GM21825 (cell line): ENCODE results near the gene RGPD6.
"Not testable (repeated sequence)": the region's sequence is repeated elsewhere in the genome, so short reads cannot be mapped to it uniquely, and the experiment has no call there.

Experiments used
- ATAC-seq: cut with Tn5 transposase; IDR thresholded peaks from one replicate; pipeline ENCODE4 v1.9.1; 2021; ENCODE audit warnings: mild to moderate bottlenecking, moderate library complexity; ENCODE audit not compliant: unreplicated experiment

Gene RGPD6

GRCh38 chr2:110576763-110577416, at the start of gene RGPD6:
Gene RGPD6 (minus strand): TSS chr2:110577222. CDS start chr2:110577024, 198 bp downstream.
- ATAC-seq = peak; percentile 99

GRCh38 chr2:110619326-110619939, 42.4 kb upstream of the RGPD6 start:
- not testable (repeated sequence) for ATAC-seq

DNA sequence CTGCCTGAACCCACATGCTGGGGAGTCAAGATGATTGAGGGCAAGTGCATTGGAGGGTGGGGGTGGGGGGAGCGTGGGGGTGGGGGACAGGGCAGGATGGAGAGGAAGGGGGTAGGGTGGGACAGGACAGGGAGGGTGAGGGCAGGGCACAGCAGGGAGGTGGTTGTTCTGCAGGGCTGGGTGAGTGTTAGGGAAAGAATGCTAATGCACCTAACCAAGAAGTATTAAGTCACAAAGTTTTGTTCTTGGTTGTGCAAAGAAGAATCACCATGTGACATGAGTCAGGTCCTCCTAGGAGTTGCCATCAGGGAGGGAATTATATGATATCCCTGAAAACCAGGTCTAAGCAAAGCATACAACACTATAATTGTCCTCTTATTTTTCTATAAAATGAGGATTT, 36.9 kb upstream of the RGPD6 start:
- not testable (repeated sequence) for ATAC-seq

DNA sequence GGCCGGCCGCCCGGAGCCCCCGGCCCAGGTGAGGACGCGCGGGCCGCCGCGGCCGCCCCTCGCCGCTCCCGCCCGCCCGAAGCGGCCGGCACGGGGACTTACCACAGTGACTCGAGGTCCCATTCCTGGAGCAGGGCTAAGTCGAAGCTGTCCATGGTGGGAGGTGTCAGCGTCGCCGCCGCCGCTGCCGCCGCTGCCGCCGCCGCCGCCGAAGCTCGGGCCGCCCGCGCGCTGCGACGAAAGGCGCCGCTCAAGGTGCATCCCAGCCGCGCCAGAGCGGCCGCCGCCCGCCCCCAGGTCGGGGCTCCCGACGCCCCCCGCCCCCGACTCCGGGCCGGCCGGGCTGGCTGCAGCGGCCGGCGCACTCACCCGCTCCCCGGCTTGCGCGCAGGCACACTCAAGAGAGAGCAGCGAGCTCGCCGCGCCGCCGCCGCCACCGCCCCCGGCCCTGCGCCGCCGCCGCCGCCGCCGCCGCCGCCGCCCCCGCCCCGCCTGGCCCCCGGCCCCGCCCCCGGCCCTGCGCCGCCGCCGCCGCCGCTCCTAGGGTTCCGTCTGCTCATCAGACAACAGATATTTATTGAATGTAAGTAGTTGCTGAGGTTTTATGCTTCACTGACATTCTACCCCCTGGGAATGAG, 33.7 kb upstream of the RGPD6 start:
- ATAC-seq = not testable (repeated sequence)

DNA sequence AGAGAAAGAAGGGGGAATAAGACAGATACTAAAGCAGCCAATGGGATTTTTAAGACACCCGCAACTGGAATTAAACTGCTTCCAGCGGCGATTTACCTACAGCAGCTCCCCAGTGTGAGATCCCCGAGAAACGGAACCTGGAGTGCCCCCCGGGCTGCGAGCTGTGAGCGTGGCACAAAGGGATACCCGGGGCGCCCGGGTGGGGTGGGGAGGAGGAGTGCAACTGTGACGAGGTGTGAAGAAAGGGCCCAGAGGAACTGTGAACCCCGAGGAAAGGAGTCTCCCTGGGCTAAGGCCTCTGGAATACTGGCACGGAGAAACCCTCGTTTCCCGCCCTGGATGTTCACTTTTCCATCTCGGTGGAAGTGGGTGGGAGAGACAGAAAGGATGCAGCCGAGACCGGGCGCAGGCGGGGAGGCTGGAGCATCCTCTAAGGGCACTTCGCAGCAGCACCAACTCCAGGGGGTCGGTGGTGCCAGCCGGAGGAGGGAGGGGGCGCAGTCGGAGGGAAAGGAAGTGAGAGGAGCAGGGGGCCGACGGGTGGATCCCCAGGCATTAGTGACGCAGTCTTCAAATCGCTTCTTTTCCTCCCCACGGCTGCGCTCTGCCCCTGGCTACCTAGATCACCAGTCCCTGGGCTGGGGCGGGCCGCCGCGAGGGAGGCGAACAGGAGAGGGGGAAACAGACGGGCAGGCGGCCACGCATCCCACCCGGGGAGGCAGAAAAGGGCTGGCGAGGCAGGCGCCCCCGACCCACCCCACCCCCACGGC, 33.0 kb upstream of the RGPD6 start:
- not testable (repeated sequence) for ATAC-seq

GRCh38 chr2:110608788-110609502, 31.9 kb upstream of the RGPD6 start:
- ATAC-seq = not testable (repeated sequence)

GRCh38 chr2:110605057-110605456, 28.0 kb upstream of the RGPD6 start:
- not testable (repeated sequence) for ATAC-seq

DNA sequence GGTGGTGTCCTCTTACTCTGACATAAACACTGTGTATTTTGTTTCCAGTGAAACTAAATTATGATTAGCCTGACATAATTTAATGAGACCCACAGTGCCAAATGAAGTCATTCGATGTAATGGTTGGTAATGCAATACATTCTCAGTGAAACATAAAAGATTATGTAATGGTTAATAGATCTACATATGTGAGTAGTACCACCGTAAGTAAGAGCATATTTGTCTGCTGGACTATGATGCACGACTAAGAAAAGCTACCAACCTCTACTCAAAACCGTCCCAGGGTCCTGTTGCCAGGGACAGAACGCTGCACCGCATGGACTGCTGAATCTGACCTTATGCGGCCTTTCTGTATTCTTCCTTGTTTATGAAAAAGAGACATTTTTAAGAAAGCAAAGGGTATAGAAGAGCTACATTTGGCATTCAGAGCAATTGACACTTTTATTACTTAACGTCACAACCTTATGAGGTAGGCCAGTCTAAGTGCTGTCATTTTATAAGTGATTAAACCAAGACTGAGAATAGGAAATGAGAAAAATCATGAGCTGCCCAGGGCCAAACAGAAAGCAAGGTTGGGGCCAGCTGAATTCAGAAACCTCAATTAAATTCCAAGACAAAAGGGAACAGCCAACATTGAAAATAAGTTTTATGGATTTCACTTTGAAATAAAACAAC, 27.0 kb upstream of the RGPD6 start:
- ATAC-seq = not testable (repeated sequence)

DNA sequence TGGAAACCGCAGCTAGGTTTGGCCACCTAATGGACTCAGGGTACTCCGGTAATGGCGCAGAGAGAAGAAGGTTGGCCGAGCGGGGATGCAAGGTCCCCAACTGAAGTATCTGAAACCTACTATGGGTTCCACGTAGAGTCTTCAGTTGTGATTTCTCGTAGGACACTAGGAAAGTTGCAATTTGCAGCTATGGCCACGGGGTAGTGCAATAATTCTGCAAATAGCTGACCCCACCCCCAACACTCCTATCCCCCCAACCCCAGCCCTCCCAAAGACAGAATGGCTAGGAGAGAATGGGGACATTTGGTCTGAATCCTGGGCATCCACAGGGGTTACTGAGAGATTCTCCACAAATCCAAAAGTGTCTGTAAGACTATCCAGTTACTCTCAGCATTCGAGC, 25.1 kb upstream of the RGPD6 start:
- ATAC-seq = not testable (repeated sequence)

- ATAC-seq = not testable (repeated sequence)
These were observed 15.0 kb upstream of the RGPD6 start for GRCh38 chr2:110591973-110592372.

DNA sequence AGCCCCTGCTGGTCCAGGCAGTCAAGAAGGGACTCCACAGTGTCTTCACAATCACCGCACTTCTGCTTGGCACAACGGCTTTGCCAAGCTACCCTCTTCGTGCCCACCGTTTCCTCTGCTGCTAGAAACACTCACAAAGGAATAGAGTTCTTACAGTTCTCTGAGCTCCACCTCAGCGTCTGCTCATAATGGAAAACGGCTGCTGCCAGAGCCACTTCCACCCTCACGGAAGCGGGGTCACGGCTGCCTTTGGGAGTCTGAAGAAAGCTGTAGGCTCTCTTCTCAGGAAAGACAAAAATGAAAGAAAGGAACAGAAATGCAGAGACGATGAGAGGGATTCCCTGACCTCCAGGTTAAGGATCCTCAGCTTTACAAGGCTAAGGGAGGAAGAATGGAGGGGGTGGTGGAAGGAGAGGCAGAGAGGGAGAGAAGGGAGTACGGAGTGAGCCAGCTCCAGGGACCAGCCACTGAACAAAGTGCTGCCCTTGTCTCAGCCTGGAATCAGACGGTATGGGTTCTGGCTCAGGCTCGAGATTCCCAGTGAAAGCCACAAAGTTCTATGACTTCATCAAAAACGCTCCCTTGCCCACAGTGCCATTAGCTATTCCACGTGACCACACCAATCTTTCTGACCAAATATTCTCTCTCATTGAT, 12.8 kb upstream of the RGPD6 start:
- ATAC-seq = not testable (repeated sequence)

GRCh38 chr2:110588520-110588919, 11.5 kb upstream of the RGPD6 start:
- ATAC-seq = not testable (repeated sequence)

DNA sequence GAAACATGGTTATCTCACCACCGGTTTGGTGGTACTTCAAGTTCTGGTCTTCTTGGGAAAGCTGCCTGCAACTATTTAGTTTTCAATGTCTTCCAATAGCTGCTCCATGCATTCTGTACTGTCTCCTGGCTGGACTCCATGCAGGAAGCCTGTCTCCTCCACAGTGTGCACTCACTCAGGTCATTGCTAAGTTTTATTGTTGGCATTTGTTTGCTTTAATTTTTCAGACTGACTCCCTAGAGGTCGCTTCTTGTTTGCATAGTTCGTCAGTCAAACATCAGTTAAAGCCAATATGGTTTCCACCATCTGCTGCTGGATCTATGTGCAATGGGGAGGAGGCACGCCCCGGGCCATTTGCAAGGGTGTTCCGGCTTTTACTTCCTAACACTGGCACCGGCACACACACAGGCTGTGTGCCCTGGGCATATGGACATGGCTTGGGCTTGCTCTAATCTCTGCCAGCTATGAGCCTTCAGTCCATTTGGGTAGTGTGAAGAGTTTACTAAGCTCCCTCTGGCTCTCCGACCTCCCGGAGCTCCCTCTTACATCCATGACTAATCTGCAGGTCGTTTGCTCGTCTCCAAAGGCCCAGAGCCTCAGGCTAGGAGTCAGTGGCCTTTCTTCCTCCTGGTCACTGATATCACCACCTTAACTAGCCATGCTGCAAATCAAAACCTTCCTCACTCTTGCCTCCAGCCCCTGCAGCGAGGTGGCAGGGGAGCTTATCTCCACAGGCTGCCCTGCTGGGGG, 2.4 kb upstream of the RGPD6 start:
- not testable (repeated sequence) for ATAC-seq

GRCh38 chr2:110578429-110578828, 1.4 kb upstream of the RGPD6 start:
- ATAC-seq = peak; percentile 48

DNA sequence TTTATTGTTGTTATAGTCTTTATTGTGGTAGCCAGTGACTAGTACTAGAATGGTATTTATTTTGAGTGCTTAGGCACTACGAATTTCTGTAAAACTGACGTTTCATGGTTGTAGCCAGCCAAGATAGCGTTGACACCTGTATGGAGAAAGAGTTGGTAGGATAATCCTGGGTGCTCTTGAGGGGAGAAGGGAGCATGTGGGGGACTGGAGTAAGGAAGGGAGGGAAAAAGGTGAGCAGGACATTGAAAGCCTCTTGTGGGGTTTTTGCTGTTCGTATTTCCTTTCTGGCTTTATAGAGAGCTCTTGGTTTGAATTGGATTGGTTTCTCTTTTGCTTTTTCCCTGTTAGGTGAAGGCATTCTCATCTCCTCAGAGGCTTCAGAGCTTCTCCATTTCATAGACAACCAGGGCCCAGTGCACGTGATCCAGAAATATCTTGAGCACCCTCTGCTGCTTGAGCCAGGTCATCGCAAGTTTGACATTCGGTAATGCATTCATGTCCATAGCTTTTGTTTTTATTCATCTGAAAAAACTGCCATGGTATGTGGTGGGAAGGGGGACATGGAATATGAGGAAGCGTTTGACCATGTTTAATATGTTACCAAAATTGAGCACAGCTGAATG, 77.2 kb downstream of the RGPD6 start:
- ATAC-seq = peak; percentile 78

DNA sequence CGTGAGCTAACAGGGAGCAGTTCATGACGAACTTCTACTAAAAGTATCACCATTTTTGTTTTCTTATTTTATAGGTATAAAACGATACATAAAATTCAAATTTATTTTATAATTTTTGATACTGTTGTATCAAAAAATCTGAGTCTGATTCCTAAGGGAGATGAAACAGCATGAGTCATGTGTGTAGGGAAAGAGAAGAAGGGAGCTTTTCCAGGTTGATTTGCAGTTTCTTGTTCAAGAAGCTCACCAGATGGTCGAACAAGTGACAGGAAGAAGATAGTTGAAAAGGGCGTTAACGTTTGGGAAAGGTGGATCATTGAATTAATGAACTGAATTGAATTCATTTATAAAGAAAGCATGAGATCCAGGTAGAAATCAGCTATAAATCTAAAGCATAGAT, 81.0 kb downstream of the RGPD6 start:
- not testable (repeated sequence) for ATAC-seq

GRCh38 chr2:110494488-110494887, 82.5 kb downstream of the RGPD6 start:
- ATAC-seq = not testable (repeated sequence)

GRCh38 chr2:110488991-110489390, 88.0 kb downstream of the RGPD6 start:
- not testable (repeated sequence) for ATAC-seq
